HG02885 (cell line): ENCODE results near the gene MINDY2.
A peak's percentile ranks its signal among the peaks of the same experiment; 100 is the strongest.
"Not testable (repeated sequence)": the region's sequence is repeated elsewhere in the genome, so short reads cannot be mapped to it uniquely, and the experiment has no call there.

ENCODE experiments used
- ATAC-seq: cut with Tn5 transposase; IDR thresholded peaks from one replicate; pipeline ENCODE4 v1.9.1; 2021; ENCODE audit warnings: mild to moderate bottlenecking; ENCODE audit not compliant: unreplicated experiment, poor library complexity

MINDY2 gene

GRCh38 chr15:58795825-58796224, 24.7 kb downstream of the MINDY2 start:
- no peak for ATAC-seq

- no peak for ATAC-seq
Observed at GRCh38 chr15:58797505-58797904, 26.4 kb downstream of the MINDY2 start.

GRCh38 chr15:58805095-58805494, 34.0 kb downstream of the MINDY2 start:
- no peak for ATAC-seq

DNA sequence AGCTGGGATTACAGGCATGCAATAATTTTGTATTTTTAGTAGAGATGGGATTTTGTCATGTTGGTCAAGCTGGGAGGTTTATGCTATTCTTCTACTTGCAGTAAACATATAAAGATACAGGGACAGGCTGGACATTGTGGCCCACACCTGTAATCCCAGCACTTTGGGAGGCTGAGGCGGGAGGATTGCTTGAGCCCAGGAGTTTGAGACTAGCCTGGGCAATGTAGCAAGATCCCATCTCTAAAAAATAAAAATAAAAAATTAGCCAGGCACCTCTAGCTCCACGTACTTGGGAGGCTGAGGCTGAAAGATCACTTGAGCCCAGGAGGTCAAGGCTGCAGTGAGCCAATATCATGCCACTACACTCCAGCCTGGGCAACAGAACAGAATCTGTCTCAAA, 52.2 kb downstream of the MINDY2 start:
- not testable (repeated sequence) for ATAC-seq

DNA sequence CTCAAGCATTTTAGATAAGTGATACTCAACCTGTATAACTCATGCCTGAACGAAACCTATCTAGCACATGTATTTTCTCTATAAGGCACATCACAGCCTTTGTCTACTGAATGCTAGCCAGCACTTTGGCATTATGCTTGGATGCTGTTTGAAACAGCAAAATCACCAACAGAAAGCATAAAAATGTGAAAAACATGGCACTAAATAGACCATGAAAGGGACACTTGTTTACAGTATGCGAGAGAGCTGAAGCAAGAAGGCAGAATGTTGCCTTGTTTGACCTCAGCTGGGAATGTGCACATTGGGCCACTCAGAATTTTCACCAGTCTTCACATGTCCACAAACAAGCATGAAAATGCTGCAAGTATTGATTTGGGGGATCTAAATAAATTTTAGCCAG, 59.5 kb downstream of the MINDY2 start:
- ATAC-seq = no peak

DNA sequence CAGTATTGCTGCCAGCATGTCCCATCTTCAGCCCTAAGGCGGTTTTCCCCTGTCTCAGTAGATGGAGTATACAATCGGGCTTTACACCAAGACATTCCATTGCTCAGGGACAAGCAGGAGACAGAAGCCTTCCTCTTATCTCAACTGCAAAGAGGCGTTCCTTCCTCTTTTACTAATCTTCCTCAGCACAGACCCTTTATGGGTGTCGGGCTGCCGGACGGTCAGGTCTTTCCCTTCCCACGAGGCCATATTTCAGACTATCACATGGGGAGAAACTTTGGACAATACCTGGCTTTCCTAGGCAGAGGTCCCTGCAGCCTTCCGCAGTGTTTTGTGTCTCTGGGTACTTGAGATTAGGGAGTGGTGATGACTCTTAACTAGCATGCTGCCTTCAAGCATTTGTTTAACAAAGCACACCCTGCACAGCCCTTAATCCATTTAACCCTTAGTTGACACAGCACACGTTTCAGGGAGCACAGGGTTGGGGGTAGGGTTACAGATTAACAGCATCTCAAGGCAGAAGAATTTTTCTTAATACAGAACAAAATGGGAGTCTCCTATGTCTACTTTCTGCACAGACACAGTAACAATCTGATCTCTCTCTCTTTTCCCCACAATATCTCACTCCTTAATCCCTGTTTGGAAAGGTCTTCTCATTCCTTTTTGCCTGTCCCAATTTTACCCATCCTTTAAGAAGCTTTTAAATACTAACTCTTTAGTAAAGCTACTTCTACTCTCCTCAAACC, 62.8 kb downstream of the MINDY2 start:
- not testable (repeated sequence) for ATAC-seq

- no peak for ATAC-seq
Observed at GRCh38 chr15:58839485-58839884, 68.4 kb downstream of the MINDY2 start.

DNA sequence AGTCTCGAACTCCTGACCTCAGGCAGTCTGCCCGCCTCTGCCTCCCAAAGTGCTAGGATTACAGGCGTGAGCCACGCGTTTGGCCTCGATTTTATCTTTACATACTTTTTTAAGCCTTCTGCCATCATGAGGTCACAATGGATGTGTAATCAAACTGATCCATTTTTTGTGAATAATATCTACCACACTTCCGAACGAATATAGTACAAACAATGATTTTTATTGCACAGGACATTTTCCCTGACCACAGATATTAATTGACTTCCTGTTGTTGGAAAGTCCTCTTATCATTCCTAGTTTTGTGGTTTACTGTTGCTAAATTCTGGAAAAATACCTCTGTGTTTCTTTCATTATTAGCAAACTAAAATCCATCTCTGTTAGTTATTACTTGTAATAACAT, 68.9 kb downstream of the MINDY2 start:
- ATAC-seq = no peak

- ATAC-seq = peak; percentile 48
Observed at GRCh38 chr15:58842713-58843396, 71.8 kb downstream of the MINDY2 start.

DNA sequence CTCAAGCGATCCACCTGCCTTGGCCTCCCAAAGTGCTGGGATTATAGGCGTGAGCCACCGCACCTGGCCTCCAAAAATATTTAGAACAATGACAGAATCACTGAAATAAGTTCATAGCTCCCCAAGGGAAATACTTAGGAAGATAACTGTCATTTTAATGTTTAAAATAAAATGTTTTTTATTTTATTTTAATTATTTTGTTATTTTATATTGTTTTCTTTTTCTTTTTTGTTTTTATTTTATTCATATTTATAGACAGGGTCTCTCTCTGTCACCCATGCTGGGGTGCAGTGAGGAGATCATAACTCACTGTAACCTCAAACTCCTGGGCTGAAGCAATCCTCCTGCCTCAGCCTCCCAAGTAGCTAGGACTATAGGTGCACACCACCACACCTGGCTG, 80.1 kb downstream of the MINDY2 start:
- not testable (repeated sequence) for ATAC-seq

- ATAC-seq = no peak
Observed at GRCh38 chr15:58852347-58852746, 81.2 kb downstream of the MINDY2 start.

GRCh38 chr15:58854593-58854992, 83.5 kb downstream of the MINDY2 start:
- ATAC-seq = no peak

DNA sequence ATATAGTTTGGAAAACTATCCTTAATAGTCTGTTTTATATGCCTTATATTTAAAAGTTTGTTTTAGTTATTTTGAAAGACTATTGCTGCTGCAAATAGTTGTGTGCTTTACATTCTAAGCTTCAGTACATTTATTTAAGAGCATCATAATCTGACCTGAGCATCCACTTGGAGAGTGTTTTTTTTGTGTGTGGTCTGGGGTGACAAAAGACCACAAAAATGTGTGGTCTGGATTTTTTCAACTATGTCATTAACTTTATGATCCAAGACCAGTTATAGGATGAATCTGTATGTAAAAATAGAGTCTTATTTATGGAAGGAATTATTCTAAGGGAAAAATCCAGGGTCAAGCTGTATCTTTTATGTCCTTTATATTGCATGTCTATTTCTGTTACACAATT, 85.0 kb downstream of the MINDY2 start:
- no peak for ATAC-seq

- ATAC-seq = not testable (repeated sequence)
Observed at GRCh38 chr15:58856621-58857020, 85.5 kb downstream of the MINDY2 start.

- ATAC-seq = no peak
Observed at GRCh38 chr15:58862326-58862725, 91.2 kb downstream of the MINDY2 start.

DNA sequence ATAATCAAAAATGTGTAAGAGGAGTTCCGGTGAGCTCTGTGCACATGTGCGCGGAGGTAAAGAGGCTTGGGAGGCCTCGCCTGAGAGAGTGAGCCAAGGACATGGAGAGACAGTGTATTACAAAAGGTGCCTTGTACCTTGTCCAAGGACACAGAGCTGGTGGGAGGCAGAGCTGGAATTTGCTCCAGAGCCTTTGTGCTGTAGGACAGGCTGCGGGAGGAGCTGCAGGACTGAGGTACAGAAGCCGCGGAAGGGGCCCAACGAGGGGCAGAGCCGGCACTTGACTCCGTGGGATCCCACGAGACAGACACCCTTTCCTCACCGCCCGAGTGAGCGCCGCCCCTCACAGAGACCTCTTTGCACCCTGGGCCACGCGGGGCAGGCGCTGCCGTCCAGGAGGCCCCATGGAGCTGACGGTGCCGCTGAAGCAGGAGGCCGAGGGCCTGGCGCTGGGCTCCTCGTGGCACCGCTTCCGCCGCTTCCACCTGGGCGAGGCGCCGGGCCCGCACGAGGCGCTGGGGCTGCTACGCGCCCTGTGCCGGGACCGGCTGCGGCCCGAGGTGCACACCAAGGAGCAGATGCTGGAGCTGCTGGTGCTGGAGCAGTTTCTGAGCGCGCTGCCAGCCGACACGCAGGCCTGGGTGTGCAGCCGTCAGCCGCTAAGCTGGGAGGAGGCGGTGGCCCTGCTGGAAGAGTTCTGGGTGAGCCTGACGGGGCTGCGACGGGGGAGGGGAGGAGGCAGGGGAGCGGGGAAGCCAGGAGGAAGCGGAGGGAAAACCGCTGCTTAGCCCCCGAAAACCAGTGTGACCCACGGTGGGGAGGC, 93.7 kb downstream of the MINDY2 start:
- ATAC-seq = no peak

DNA sequence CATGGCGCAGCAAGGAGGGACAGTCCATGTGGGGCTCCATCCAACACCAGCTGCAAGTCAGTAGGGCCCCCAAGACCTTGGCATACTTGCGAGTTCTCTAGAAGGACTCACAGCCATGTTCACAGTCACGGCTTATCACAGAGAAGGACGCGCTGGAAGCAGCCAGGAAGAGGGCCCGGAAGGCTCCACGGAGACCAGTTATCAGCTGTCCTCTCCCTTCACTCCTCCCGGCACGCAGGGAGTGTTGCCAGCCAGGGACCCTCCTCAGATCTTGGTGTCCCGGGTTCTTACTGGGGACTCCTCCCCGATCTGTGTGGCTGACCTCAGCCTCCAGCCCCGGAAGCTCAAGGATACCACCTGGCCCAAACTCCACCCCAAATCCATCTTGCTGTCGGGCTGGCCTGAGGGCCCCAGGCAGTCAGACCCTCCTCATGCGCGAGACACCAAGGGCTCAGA, 94.4 kb downstream of the MINDY2 start:
- ATAC-seq = no peak

- ATAC-seq = no peak
Observed at GRCh38 chr15:58867926-58868325, 96.8 kb downstream of the MINDY2 start.

DNA sequence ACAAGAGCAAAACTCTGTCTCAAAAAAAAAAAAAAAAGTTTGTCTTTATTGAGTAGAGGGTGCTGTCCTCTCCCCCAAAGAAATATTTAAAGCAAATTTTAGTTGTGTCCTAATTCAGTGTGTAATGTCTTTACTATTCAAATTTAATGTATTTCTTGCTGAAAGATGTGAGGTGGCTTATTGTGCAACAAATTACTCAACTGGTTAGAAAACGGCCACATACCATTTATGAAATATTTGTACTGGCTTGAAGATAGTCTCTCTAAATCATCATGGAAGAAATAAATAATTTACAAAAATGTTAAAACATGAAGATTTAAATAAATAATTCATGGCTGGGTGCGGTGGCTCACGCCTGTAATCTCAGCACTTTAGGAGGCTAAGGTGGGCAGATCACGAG, 99.3 kb downstream of the MINDY2 start:
- ATAC-seq = no peak

GRCh38 chr15:58873267-58873666, 102.2 kb downstream of the MINDY2 start:
- ATAC-seq = no peak

DNA sequence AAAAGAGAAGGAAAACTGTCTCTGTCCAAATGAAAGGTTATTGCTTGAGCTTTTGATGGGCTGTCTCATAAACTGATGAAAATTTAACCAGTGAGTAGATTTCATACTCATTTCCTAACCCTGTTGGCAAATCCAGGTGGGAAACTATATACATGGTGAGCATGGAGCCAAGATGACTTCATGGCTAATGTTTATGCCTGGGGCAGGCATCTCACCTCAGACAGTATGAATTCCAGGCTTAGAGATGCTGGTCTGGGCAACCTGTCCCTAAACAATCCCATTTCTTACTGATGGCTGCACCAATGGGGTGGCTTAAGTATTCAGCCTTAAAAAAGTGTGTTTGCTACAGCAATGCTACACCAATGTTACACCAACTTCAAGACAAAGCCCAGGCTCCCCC, 104.2 kb downstream of the MINDY2 start:
- ATAC-seq = no peak
